Fibroblast of lung (primary cell): Measurements from ENCODE around the gene ZNF776.

Experiments
- EZH2 ChIP-seq: IDR thresholded peaks from 2 replicates; pipeline ENCODE4 v1.5.1; 2012; ENCODE audit warnings: low read length, control low read depth, mild to moderate bottlenecking; ENCODE audit errors: missing control alignments
- TF ChIP-seq, protein P1 (sequence below), 2 donors: IDR thresholded peaks in 1 of 2; conservative IDR thresholded peaks in 1 of 2; 1 replicate in 1 of 2; 2 replicates in 1 of 2; pipeline ENCODE4 v1.5.1; 2011 to 2012; ENCODE audit warnings: low read length in 2 of 2, control low read depth in 1 of 2, inconsistent platforms in 1 of 2, low read depth in 1 of 2, mild to moderate bottlenecking in 1 of 2

DNA sequence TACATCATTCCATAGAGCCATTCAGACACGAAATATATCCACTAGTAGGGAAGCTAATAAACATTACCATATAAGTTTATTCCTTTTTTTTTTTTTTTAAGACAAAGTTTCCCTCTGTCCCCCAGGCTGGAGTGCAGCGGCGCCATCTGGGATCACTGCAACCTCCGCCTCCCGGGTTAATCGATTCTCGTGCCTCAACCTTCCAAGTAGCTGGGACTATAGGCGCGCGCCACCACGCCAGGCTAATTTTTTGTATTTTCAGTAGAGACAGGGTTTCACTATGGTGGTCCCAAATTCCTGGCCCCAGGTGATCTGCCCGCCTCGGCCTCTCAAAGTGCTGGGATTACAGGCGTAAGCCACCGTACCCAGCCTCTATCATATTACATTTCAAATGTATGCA is 37.0 kb upstream of the ZNF776 start:
- TF ChIP-seq, protein P1, sequence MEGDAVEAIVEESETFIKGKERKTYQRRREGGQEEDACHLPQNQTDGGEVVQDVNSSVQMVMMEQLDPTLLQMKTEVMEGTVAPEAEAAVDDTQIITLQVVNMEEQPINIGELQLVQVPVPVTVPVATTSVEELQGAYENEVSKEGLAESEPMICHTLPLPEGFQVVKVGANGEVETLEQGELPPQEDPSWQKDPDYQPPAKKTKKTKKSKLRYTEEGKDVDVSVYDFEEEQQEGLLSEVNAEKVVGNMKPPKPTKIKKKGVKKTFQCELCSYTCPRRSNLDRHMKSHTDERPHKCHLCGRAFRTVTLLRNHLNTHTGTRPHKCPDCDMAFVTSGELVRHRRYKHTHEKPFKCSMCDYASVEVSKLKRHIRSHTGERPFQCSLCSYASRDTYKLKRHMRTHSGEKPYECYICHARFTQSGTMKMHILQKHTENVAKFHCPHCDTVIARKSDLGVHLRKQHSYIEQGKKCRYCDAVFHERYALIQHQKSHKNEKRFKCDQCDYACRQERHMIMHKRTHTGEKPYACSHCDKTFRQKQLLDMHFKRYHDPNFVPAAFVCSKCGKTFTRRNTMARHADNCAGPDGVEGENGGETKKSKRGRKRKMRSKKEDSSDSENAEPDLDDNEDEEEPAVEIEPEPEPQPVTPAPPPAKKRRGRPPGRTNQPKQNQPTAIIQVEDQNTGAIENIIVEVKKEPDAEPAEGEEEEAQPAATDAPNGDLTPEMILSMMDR (conservative IDR thresholded peaks at IDR 0.05 in 1 of 2, IDR thresholded peaks at IDR 0.05 in 1 of 2; ENCODE audit: low read depth in 1 of 2, low read length in 2 of 2) = no peak
- TF ChIP-seq EZH2 = no peak
